GM12878 (cell line): Measurements from ENCODE around the gene MACROD2. TPM values are rescaled to one million over a fixed set of nuclear protein-coding genes. Genes with fewer than 3 reads are reported as not detected.

Experiments used
- ATAC-seq: fragments of 200-7000 bp; cut with Tn5 transposase; 3 replicates; pipeline ENCODE4 v1.9.1; 2020; ENCODE audit warnings: mild to moderate bottlenecking, moderate library complexity
- BruUV-seq: library from RNA; stranded (reverse); fragments of 400-500 nt; replicated peaks from 2 replicates; lab custom pipeline; 2021; lab: Mats Ljungman, UMichigan
- CTCF ChIA-PET: fragments of 300-600 bp; sonication (Branson Sonifier 250); formaldehyde crosslinking; extraction: SDS; loops from one replicate; lab custom pipeline; 2021; ENCODE audit warnings: inconsistent platforms; lab: Yijun Ruan, JAX
- POLR2A ChIA-PET: fragments of 350-600 bp; formaldehyde crosslinking; extraction: SDS; loops from one replicate; lab custom pipeline; 2021; ENCODE audit warnings: inconsistent platforms; lab: Charles Lee
- RAD21 ChIA-PET: fragments of 300-600 bp; sonication (Branson Sonifier 250); formaldehyde crosslinking; loops from one replicate; lab custom pipeline; 2023; ENCODE audit warnings: antibody characterized with exemption; ENCODE audit not compliant: unreplicated experiment; lab: Charles Lee
- SMC1A ChIA-PET: fragments of 300-600 bp; sonication (Branson Sonifier 250); formaldehyde crosslinking; loops from one replicate; lab custom pipeline; 2023; ENCODE audit not compliant: unreplicated experiment, uncharacterized antibody; lab: Charles Lee
- DNase-seq: peaks from one replicate; pipeline ENCODE4 v3.0.0-alpha.2; 2011; ENCODE audit warnings: low read depth, low spot score
- FAIRE-seq: peaks from 3 replicates; lab custom pipeline; 2011; peaks lifted over from hg19 to GRCh38; lab: Jason Lieb, UNC
- H2AFZ ChIP-seq: 2 replicates; pipeline ENCODE4 v1.6.0; 2011; ENCODE audit warnings: low read depth, low read length, control low read depth; ENCODE audit not compliant: control insufficient read depth
- H3K27ac ChIP-seq: 2 replicates; pipeline ENCODE4 v1.5.1; 2011; ENCODE audit warnings: control low read depth; ENCODE audit not compliant: control insufficient read depth, insufficient read depth
- H3K27me3 ChIP-seq, 2 experiments: replicated peaks in 1 of 2; 2 replicates each; pipeline versions ENCODE4 v1.6.0 to v1.6.1; 2011; ENCODE audit warnings: low read length in 1 of 2; ENCODE audit not compliant: control insufficient read depth in 2 of 2, insufficient read depth in 2 of 2
- H3K36me3 ChIP-seq, 2 experiments: 2 replicates each; pipeline ENCODE4 v1.5.1; 2011; ENCODE audit warnings: low read length in 1 of 2; ENCODE audit not compliant: control insufficient read depth in 2 of 2, insufficient read depth in 2 of 2
- H3K4me1 ChIP-seq: 2 replicates; pipeline ENCODE4 v1.6.1; 2011; ENCODE audit warnings: mild to moderate bottlenecking, low read length, moderate library complexity, mixed read lengths; ENCODE audit not compliant: control insufficient read depth, insufficient read depth
- H3K4me2 ChIP-seq: 2 replicates; pipeline ENCODE4 v1.6.0; 2011; ENCODE audit warnings: control low read depth; ENCODE audit not compliant: control insufficient read depth, insufficient read depth
- H3K4me3 ChIP-seq: fragments of 200-600 bp; sonication (generic); 2 replicates; pipeline ENCODE4 v1.5.1; 2016
- H3K79me2 ChIP-seq: 2 replicates; pipeline ENCODE4 v1.6.0; 2011; ENCODE audit warnings: low read length; ENCODE audit not compliant: control insufficient read depth, insufficient read depth
- H3K9ac ChIP-seq: 2 replicates; pipeline ENCODE4 v1.8.0; 2011; ENCODE audit warnings: low read length, control low read depth, mixed read lengths; ENCODE audit not compliant: control insufficient read depth, insufficient read depth
- H3K9me3 ChIP-seq: replicated peaks from 3 replicates; pipeline ENCODE4 v1.5.1; 2011; ENCODE audit warnings: mild to moderate bottlenecking, low read length; ENCODE audit not compliant: control insufficient read depth, insufficient read depth
- H4K20me1 ChIP-seq: 2 replicates; pipeline ENCODE4 v1.6.0; 2011; ENCODE audit not compliant: control insufficient read depth, insufficient read depth
- EGR1 ChIP-seq, 2 experiments: IDR thresholded peaks; 1 replicate in 1 of 2; 2 replicates in 1 of 2; pipeline ENCODE4 v1.6.1; 2011 to 2012; ENCODE audit warnings: low read depth in 2 of 2, low read length in 2 of 2, borderline replicate concordance in 1 of 2, mild to moderate bottlenecking in 1 of 2, moderate library complexity in 1 of 2
- HDAC6 ChIP-seq: fragments of 200-600 bp; sonication (generic); IDR thresholded peaks from one replicate; pipeline ENCODE4 v1.8.0; 2017; ENCODE audit warnings: antibody characterized with exemption; ENCODE audit not compliant: unreplicated experiment
- HDGF ChIP-seq: fragments of 450-650 bp; IDR thresholded peaks from 2 replicates; pipeline ENCODE4 v1.6.1; 2016; ENCODE audit warnings: antibody characterized with exemption
- SUZ12 ChIP-seq: fragments of 200-600 bp; sonication (generic); IDR thresholded peaks from one replicate; pipeline ENCODE4 v1.6.1; 2018; ENCODE audit warnings: antibody characterized with exemption, mild to moderate bottlenecking; ENCODE audit not compliant: unreplicated experiment
- TCF7 ChIP-seq: IDR thresholded peaks from 2 replicates; pipeline ENCODE4 v1.6.1; 2014; ENCODE audit warnings: antibody characterized with exemption, borderline replicate concordance
- WGBS: methylation state at CpG from one replicate; pipeline ENCODE4 v1.1.6; 2016; ENCODE audit warnings: low lambda C conversion rate; ENCODE audit not compliant: insufficient replicate concordance, insufficient coverage; ENCODE audit errors: missing lambda C conversion rate; 5-methylcytosine and 5-hydroxymethylcytosine counted together
- in situ Hi-C: fragments of 300-500 bp; cut with MboI; formaldehyde crosslinking; loops from 9 replicates; pipeline ENCODE4 v1.14.3; 2018; ENCODE audit warnings: mixed read lengths
- intact Hi-C: fragments of 100-400 bp; cut with micrococcal nuclease; formaldehyde crosslinking; loops from one replicate; pipeline ENCODE4 v1.14.2; 2022; ENCODE audit not compliant: unreplicated experiment
- polyA plus RNA-seq, 11 experiments: library from polyadenylated mRNA; depleted of rRNA in 4 of 11; unstranded in 6 of 11; stranded (reverse) in 5 of 11; fragments of >200 nt; fragmentation: Nextera tagmentation in 4 of 11; fragmentation: Illumina TruSeq in 1 of 11; extraction: Ambion mirVana in 4 of 11; extraction: Trizol in 1 of 11; gene quantifications; 1 replicate in 1 of 11; 2 replicates in 10 of 11; pipeline versions ENCODE4 v1.2.1 to v1.2.3, GENCODE V29; 2011 to 2016; ENCODE audit warnings: inconsistent platforms in 2 of 11, missing spikeins in 2 of 11, low read depth in 1 of 11
- total RNA-seq, 4 experiments: library from RNA; depleted of rRNA in 3 of 4; stranded (reverse); fragments of >200 nt in 3 of 4; fragmentation: Illumina TruSeq in 1 of 4; extraction: Trizol in 1 of 4; gene quantifications; 2 replicates each; pipeline versions ENCODE4 v1.2.1 to v1.2.3, GENCODE V29; 2013 to 2021
- TF ChIP-seq, protein P1 (sequence below): IDR thresholded peaks from 2 replicates; pipeline ENCODE4 v1.6.1; 2011; ENCODE audit warnings: borderline replicate concordance, low read depth, mild to moderate bottlenecking, moderate library complexity, mixed read lengths, low read length; ENCODE audit not compliant: insufficient read depth; ENCODE audit errors: extremely low read length
- TF ChIP-seq, protein P2 (sequence below): IDR thresholded peaks from 2 replicates; pipeline ENCODE4 v1.6.1; 2012; ENCODE audit warnings: improper control_type of control experiment, low read depth, low read length; ENCODE audit not compliant: insufficient replicate concordance

MACROD2 gene
- total and polyA plus RNA-seq, 10 of the 15 experiments (the other 5 are each of a cell fraction or from before 2014, with no cell fraction given): 1.1 to 21.5 (median 2.2) TPM

DNA sequence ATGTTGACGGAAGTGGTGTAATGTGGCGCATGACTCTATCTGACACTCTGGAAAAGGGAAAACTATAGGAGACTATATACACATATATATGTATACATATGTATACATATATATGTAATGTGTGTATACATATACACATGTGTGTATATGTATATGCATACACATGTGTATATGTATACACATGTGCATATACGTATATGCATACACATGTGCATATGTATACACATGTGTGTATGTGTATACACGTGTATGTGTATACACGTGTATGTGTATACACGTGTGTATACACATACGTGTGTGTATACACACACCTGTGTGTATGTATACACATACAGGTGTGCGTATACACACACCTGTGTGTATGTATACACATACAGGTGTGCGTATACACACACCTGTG, 1025.5 kb downstream of the MACROD2 start:
- Histone ChIP-seq H3K79me2 (no peaks in the 10 kb centered on the region), H3K27me3 (no peaks in the 10 kb centered on the region), H3K27ac (no peak overlapping the region), H3K4me1 (no peaks in the 10 kb centered on the region), H3K9me3 (no peaks in the 10 kb centered on the region; the same call in 2 of the 3 replicates), H3K9ac (no peak overlapping the region)
- intact Hi-C loops: no loop called here
- in situ Hi-C loops: no loop called here
- no peak for FAIRE-seq
- DNase-seq: no peak
- POLR2A ChIA-PET: no interaction called here
- TF ChIP-seq, protein P1, sequence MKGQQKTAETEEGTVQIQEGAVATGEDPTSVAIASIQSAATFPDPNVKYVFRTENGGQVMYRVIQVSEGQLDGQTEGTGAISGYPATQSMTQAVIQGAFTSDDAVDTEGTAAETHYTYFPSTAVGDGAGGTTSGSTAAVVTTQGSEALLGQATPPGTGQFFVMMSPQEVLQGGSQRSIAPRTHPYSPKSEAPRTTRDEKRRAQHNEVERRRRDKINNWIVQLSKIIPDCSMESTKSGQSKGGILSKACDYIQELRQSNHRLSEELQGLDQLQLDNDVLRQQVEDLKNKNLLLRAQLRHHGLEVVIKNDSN: no peak
- TF ChIP-seq HDGF (no peak), HDAC6 (no peak), TCF7 (no peak), EGR1 (IDR thresholded peaks at IDR 0.05; ENCODE audit: borderline replicate concordance in 1 of 2, low read depth in 2 of 2, low read length in 2 of 2) (no peak), SUZ12 (no peak)
- TF ChIP-seq, protein P2, sequence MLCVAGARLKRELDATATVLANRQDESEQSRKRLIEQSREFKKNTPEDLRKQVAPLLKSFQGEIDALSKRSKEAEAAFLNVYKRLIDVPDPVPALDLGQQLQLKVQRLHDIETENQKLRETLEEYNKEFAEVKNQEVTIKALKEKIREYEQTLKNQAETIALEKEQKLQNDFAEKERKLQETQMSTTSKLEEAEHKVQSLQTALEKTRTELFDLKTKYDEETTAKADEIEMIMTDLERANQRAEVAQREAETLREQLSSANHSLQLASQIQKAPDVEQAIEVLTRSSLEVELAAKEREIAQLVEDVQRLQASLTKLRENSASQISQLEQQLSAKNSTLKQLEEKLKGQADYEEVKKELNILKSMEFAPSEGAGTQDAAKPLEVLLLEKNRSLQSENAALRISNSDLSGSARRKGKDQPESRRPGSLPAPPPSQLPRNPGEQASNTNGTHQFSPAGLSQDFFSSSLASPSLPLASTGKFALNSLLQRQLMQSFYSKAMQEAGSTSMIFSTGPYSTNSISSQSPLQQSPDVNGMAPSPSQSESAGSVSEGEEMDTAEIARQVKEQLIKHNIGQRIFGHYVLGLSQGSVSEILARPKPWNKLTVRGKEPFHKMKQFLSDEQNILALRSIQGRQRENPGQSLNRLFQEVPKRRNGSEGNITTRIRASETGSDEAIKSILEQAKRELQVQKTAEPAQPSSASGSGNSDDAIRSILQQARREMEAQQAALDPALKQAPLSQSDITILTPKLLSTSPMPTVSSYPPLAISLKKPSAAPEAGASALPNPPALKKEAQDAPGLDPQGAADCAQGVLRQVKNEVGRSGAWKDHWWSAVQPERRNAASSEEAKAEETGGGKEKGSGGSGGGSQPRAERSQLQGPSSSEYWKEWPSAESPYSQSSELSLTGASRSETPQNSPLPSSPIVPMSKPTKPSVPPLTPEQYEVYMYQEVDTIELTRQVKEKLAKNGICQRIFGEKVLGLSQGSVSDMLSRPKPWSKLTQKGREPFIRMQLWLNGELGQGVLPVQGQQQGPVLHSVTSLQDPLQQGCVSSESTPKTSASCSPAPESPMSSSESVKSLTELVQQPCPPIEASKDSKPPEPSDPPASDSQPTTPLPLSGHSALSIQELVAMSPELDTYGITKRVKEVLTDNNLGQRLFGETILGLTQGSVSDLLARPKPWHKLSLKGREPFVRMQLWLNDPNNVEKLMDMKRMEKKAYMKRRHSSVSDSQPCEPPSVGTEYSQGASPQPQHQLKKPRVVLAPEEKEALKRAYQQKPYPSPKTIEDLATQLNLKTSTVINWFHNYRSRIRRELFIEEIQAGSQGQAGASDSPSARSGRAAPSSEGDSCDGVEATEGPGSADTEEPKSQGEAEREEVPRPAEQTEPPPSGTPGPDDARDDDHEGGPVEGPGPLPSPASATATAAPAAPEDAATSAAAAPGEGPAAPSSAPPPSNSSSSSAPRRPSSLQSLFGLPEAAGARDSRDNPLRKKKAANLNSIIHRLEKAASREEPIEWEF: no peak
- TF ChIP-seq, all 136 proteins: peak for 0
- no TSS peak for BruUV-seq
- WGBS: 73% methylated on average over 9 of the region's 9 CpGs
- CTCF ChIA-PET: no interaction called here
- H3K36me3 ChIP-seq: no peaks in the 10 kb centered on the region
- no peak overlapping the region for H2AFZ ChIP-seq
- H3K4me2 ChIP-seq: no peak overlapping the region
- SMC1A ChIA-PET: no interaction called here
- ATAC-seq: no peak
- RAD21 ChIA-PET: no interaction called here
- H4K20me1 ChIP-seq: no peaks in the 10 kb centered on the region
- no peak overlapping the region for H3K4me3 ChIP-seq
